Activated CD4-positive, alpha-beta T cell treated with anti-CD3 and anti-CD28 coated beads, Interleukin-2, Interleukin-4, amounts not matched to agents 100 ng/mL and 50 ng/mL, durations not matched to agents 16 hours and 8 hours (primary cell): ENCODE results near the gene SPECC1L.
"Not testable (repeated sequence)": the region's sequence is repeated elsewhere in the genome, so short reads cannot be mapped to it uniquely, and the experiment has no call there.

Experiments used
- DNase-seq: peaks from one replicate; pipeline ENCODE4 v3.0.0-alpha.2; 2020; ENCODE audit warnings: low spot score

SPECC1L gene

DNA sequence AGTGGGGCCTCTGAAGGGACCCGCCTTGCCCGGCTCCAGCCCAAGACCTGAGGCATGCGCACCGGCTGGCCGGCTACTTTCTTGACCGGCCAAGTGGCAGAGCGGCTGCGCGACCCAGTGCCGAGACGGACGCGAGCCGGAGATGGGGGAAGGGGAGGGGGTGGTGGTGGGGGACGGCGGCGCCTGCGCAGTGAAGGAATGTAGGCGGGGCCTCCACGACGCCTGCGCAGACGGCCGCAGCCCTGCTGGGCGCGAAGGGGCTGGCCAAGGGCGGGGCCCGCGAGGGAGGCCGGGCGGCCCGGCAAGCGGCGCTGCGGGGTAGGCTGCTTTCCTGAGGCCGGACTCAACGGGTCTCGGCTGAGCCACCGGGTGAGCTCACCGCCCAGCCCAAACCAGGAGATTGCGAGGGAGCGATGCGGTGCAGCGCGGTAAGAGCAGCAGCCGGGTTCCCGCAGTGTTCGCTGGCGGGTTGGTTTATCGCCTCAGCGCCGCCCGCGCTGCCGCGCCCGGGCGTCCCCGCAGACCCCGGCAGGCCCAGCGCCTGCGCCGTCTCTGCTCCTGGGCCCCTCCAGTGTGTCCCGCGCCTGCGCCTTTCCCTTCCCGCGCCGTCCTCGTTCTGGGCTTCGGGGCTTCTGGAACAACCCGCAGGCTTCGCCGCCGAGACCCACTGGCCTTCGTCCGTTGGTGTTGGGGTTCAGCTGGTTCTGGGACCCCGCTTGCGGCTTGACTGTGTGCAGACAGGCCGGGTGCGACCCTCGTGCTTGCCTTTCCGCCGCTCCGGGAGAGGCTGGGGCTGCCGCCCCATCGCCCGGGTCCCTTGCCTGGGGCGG, at the start of gene SPECC1L:
Gene SPECC1L (plus strand): TSS at position 276 of the 830 bp plus-strand sequence. CDS start 31,401 bp downstream, outside the sequence.
- DNase-seq: peak; percentile 92

GRCh38 chr22:24224468-24224867, 46.2 kb upstream of the SPECC1L start:
- no peak for DNase-seq

DNA sequence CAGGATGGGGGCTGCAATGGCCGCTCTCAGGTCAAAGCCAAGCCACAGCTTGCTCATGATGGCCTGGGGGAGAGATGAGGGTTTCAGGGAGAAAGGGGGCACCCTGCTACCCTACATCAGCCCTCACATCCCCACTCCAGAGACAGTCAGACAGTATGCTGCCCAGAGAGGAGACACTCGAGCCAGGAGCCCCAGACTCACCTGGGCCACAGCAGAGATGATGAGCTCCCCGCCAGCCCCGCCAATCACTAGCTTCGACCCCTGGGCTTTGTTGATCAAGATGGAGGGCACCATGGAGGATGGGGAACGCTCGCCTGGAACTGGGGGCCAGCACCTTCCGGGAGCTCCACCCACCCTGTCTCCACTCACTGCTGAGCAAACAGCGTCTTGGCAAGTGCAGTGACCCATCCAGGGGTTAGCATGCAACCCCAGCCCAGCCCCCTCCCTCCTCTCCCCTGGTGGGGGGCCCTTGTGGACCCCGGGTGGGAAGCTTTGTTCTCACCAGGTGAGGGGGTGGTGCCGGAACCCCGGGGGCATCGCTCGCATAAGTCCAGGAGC, 45.5 kb upstream of the SPECC1L start:
- no peak for DNase-seq

DNA sequence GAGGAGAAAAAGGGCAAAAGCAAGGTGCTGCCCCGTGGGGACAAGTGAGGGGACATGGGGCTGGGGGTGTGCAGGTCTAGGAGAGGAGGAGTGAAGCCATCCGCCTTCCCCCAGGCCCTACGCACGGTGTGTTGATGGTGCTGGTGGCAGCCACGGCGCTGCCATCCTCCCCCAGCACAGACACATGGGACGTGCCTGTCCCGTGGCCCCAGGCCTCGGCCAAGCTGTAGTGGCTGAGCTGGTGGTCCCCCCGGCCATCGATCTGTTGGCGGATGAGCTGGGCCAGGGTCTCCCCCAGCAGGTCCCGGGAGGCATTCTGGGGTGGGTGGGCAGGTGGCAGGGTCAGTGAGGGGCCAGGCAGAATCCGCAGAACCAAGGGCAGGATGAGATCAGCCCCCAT, 44.7 kb upstream of the SPECC1L start:
- DNase-seq: no peak

GRCh38 chr22:24230911-24231656, 39.5 kb upstream of the SPECC1L start:
- DNase-seq: peak; percentile 60

DNA sequence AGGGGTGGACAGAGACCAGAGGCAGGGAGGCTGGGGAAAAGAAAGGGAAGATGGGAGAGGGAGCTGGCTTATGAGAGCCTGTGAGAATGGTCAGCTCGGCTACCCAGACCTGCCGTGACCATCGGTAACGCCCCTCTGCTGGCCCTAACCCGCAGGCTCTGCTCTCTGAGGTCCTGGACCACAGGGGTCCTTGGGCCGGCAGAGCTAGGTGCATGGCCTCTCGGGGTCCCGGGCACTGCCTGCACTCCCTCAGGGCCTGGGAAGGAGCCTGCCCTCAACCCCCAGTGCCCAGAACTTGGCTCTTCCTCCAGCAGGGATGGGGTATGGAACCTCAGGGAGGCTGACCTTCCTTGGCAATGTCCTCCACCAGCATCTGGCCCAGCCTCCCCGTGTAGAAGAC, 38.9 kb upstream of the SPECC1L start:
- DNase-seq: no peak

GRCh38 chr22:24232124-24232523, 38.5 kb upstream of the SPECC1L start:
- DNase-seq: no peak

- DNase-seq: no peak
Observed at GRCh38 chr22:24232725-24233124, 37.9 kb upstream of the SPECC1L start.

GRCh38 chr22:24233235-24233634, 37.4 kb upstream of the SPECC1L start:
- no peak for DNase-seq

DNA sequence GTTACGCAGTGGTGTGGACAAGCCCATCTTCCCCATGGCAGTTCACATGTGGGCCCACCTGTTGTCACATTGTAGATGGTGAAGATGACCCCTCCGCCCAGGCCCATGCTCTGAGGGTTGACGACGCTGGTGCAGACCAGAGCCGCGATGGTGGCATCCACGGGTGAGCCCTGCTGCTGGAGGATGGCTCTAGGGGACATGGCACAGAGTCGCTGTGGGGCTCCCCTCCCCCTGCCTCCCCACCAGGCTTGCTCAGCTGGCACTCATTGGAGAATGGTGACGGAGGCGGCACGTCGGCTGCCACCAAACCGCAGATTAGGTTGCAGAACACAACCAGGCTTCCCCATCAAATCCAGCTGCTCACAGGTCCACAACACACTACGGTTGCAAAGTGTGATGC, 36.8 kb upstream of the SPECC1L start:
- DNase-seq: no peak

DNA sequence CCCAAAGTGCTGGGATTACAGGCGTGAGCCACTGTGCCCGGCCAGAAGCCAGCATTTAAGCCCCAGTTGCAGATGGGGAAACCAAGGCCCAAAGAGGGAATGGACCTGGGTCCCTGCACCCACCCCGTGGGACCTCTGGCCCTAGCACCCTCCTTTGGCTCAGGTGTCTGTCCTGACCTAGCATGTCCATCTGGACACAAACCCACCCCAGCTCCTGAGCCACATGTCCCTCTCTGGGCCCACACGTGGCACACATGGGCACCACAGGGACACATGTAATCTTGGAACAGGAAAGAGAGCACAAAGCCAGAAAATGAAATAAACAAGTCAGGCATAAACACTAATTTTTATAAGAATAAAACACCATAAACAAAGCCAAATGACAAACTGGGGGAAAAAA, 35.3 kb upstream of the SPECC1L start:
- DNase-seq: no peak

- DNase-seq: no peak
Observed at GRCh38 chr22:24236656-24237055, 34.0 kb upstream of the SPECC1L start.

GRCh38 chr22:24238101-24238694, 32.4 kb upstream of the SPECC1L start:
- not testable (repeated sequence) for DNase-seq

DNA sequence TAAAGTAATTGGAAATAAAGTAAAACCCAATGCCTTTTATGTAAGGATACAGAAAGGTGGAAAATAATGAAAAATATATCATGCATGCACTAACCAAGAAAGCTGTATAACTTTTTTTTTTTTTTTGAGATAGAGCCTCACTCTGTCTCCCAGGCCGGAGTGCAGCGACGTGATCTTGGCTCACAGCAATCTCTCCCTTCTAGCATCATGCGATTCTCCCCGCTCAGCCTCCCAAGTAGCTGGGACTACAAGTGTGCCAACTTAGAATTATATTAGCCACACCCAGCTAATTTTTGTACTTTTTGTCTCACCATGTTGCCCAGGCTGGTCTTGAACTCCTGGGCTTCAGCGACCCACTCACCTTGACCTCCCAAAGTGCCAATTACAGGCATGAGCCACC, 30.2 kb upstream of the SPECC1L start:
- no peak for DNase-seq

DNA sequence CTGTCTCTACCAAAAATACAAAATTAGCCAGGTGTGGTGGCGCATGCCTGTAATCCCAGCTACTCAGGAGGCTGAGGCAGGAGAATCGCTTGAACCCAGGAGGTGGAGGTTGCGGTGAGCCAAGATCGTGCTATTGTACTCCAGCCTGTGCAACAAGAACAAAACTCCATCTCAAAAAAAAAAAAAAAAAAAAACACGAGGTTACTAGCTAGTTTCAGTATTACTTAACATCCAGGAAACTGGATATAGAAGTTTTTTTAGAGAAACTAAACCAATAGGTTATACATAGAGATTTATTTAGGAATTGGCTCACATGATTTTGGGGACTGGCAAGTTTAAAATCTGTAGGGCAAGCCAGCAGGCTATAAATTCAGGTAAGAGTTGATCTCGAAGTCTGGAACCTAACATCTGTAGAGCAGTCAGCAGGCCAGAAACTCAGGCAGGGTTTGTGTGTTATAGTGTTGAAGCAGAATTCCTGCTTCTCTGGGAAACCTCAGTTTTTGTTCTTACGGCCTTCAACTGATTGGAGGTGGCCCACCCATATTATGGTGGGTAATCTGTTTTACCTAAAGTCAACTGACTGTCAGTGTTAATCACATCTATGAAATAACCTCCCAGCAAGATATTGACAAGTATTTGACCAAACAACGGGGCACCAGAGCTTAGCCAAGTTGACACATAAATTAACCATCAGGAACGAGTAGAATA, 29.5 kb upstream of the SPECC1L start:
- DNase-seq: not testable (repeated sequence)

GRCh38 chr22:24243417-24243816, 27.2 kb upstream of the SPECC1L start:
- DNase-seq: not testable (repeated sequence)

DNA sequence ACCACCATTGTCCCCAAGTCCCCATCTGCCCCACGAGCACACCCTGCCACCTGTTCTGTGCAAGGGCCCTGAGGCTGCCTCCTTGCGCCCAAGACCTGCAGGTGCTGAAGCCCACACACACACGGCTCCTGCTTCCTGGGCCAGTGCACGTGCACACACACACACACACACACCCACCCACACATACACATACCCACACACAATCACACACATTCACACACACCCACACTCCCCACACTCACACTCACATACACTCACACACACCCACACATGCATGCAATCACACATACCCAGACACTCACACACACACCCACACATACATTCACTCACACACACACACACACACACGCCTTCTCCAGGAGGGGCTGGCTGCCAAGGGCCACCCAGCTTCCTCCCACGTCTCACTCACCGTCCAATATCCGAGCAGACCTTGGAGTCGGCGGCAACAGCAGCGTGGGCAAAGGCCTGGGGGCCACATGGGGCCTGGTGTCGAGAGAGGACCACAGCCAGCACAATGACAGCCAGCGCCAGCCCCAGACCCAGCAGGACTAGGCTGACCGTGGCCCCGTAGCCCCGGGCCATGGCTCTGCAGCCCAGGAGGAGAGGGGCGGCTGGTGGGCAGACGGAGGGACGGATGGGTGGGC, 26.4 kb upstream of the SPECC1L start:
- no peak for DNase-seq

- not testable (repeated sequence) for DNase-seq
Observed at GRCh38 chr22:24245030-24245431, 25.6 kb upstream of the SPECC1L start, which contains the start of gene GGT5. Gene GGT5, minus strand, starts transcription at chr22:24245082. Its CDS starts 357 bp downstream, at chr22:24244725.

DNA sequence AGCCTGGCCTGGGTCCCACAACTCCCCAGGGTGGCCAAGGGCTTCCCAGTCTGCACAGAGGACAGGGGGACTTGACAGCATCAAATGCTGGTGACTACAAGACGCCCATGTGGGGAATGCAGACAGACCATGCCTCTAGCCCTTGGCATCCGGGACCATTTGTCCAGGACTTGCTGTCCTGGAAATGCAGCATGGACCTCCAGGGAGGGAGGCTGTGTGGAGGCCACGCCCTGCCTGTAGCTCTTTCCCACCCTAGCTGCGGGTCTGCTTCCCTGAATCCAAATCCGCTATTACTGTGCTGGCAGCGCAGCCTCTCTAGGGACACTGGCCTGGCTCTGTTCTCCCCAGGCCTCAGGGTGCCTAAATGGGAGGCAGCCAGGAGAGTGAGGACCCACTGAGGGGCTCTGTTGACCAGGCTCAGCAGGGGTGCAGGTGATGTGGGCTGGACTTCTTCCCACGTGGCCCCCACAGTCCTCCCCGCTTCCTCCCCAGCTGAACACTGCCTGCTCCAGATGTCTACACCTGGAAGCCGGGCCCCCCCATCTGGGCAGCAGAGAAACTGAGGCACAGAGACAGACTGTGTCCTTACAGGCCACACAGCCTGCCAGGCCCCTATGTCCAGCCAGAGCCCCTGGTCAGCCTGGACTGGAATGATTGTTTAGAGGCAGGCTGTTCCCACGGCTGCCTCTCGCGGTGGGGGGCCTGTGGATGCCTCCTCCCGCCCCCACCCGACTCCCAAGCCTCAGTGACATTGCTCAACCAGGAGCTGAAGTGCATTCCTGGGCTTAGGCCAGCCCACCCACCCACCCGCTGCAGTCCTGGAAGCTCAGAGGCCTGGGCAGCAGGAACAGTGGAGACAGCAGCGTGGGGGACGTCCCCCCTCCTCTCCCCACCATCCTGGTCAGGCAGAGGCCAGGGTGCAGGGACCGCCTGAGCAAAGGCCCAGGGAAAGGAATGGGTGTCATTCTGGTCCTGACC, 24.8 kb upstream of the SPECC1L start:
- not testable (repeated sequence) for DNase-seq

DNA sequence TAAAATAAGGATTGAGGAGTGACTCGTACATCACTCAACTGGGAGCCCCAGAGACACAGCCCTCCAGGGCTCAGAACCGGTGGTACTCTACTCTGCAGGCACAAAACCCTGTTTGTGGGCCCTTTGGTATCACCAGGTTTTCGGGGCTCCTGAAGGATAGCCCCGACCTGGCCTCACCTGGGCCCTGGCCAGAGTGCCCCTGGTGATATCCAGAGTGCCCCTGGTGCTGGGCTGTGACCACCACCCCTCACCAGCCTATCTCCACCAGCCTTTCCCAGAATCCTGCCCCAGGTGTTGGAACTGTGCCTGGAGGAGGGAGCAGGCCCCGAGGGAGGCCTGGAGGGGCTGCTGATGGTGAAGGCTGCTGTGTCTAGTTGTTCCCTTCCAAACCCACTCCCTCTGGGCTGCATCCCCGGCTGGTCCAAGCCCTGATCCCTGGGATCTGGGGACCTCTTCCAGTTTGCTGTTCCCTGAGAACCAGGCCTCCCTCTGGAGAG, 23.6 kb upstream of the SPECC1L start:
- DNase-seq: no peak
